ENCODE measurements around the gene MRPL53.
"Not testable (repeated sequence)": the region's sequence is repeated elsewhere in the genome, so short reads cannot be mapped to it uniquely, and the experiment has no call there.

The MRPL53 gene

GRCh38 chr2:74502147-74502719, 29.8 kb upstream of the MRPL53 start:
- DNase-seq, result no peak

GRCh38 chr2:74501335-74502071, 29.0 kb upstream of the MRPL53 start:
- DNase-seq, result no peak

- no peak for DNase-seq
Measured at GRCh38 chr2:74500578-74500946, 28.1 kb upstream of the MRPL53 start.

- no peak for DNase-seq
Measured at GRCh38 chr2:74499940-74500577, 27.6 kb upstream of the MRPL53 start.

- DNase-seq, result no peak
Measured at GRCh38 chr2:74499267-74499939, 26.9 kb upstream of the MRPL53 start, which contains the start of gene LBX2. TSS of gene LBX2 (minus strand) at chr2:74499603. CDS start at chr2:74499537, 66 bp downstream.

- DNase-seq, result no peak
Measured at GRCh38 chr2:74498500-74499266, 26.2 kb upstream of the MRPL53 start.

- DNase-seq, result no peak
Measured at GRCh38 chr2:74497777-74498499, 25.5 kb upstream of the MRPL53 start.

GRCh38 chr2:74496997-74497776, 24.7 kb upstream of the MRPL53 start:
- no peak for DNase-seq

- DNase-seq, result no peak
Measured at GRCh38 chr2:74495440-74495839, 23.0 kb upstream of the MRPL53 start.

- DNase-seq, result no peak
Measured at GRCh38 chr2:74493546-74493945, 21.1 kb upstream of the MRPL53 start.

- DNase-seq, result no peak
Measured at GRCh38 chr2:74491648-74492544, 19.4 kb upstream of the MRPL53 start.

GRCh38 chr2:74489906-74490305, 17.4 kb upstream of the MRPL53 start:
- no peak for DNase-seq

GRCh38 chr2:74488643-74489481, 16.4 kb upstream of the MRPL53 start:
- DNase-seq, result no peak

- no peak for DNase-seq
Measured at GRCh38 chr2:74486141-74486540, 13.7 kb upstream of the MRPL53 start.

- not testable (repeated sequence) for DNase-seq
Measured at GRCh38 chr2:74483675-74484164, 11.2 kb upstream of the MRPL53 start.

GRCh38 chr2:74482801-74483674, 10.6 kb upstream of the MRPL53 start, which contains the start of the genes CCDC142 and TTC31:
TSS of gene CCDC142 (minus strand) at chr2:74482998. CDS start at chr2:74482837, 161 bp downstream.
TSS of gene TTC31 (plus strand) at chr2:74483081. CDS start at chr2:74483096, 15 bp downstream.
- peak; percentile 89 for DNase-seq

- DNase-seq, result no peak
Measured at GRCh38 chr2:74481961-74482800, 9.7 kb upstream of the MRPL53 start.
